ENCODE data around the gene TMEM45A. TPM values are rescaled to one million over a fixed set of nuclear protein-coding genes. Genes with fewer than 3 reads are reported as not detected.
A peak's percentile ranks its signal among the peaks of the same experiment; 100 is the strongest.
"Not testable (repeated sequence)": the region's sequence is repeated elsewhere in the genome, so short reads cannot be mapped to it uniquely, and the experiment has no call there.

Gene TMEM45A
- total RNA-seq, 1 donor from 2014 or later: 13.1 TPM

GRCh38 chr3:100575704-100576103 lies 83.3 kb downstream of the TMEM45A start:
- no peak for DNase-seq (ENCODE audit: low spot score)

DNA sequence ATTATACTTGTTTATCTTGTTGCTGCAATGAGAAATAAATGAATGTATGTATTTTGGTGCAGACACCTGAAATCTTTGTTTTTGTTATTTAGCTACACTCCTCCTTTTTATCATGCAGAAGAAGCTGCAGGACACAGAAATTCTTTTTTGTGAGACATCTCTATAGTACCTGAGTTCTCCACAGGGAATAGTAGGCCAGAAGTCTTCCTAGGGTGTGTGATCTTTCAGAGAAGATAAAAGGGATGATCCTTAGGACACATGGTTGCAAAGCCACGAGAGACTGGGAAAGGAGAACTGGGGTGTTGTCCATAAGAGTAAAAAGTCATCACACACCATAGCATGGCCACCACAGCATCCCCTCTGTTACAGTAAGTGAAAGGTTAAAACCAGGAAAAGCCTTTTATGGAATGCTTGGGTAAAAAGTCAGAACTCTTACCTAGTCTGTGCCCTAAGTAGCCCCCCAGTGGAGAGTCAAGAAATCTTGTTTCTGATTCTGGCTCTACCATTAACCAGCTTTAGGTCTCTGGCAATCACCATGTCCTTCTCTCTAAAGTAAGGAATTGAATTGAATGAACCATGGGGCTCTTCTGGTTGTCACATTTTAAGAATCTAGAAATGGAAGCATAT lies 85.1 kb downstream of the TMEM45A start:
- DNase-seq (ENCODE audit: low spot score): no peak

- no peak for DNase-seq (ENCODE audit: low spot score)
Measured at GRCh38 chr3:100578646-100579045, 86.2 kb downstream of the TMEM45A start.

DNA sequence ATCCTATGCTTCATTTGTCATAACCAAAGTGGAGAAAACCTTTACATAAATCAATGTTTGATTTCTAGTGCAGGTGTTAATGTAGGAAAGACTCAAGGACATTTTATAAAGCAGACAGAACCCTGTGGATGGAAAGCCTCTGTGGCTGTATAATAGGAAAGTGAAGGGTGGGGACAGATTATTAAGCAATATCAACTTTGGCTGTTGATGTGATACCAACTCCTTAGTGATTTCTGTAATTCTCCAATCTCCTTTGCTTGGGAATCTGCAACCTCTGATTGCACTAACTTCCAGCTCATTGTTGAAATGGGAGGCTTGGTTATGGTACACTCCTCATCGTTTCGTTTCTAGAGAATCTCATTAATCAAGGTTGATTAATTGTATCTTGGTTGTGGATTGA lies 87.7 kb downstream of the TMEM45A start:
- DNase-seq (ENCODE audit: low spot score): no peak

DNA sequence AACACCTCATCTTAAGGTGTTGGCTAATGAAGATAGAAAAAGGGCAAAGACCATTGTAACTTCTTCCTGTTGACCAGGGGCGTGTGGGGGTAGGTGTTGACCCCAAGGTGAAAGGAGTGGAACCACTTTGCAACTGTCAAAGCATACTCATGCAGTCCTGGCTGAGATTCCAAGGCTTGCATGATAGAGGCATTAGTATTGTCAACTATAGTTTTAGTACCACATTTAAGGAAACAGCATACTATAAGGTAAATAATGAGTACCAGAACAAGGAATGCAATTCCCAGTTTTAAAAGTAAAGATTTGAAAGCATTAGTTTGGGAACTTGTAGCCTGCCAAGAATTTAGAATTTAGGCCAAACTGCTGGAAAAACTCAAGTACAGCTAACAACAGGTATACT lies 89.2 kb downstream of the TMEM45A start:
- DNase-seq (ENCODE audit: low spot score): no peak

DNA sequence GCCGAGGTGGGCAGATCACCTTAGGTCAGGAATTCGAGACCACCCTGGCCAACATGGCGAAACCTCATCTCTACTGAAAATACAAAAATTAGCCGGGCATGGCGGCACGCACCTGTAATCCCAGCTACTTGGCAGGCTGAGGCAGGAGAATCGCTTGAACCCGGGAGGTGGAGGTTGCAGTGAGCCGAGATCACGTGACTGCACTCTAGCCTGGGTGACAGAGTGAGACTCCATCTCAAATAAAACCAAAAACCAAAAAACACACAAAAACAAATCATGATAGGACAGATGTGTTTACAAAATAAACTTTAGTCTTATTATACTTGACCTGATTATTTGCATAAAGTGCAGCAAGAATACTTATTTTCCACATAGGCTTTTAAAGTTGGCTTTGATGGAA lies 89.7 kb downstream of the TMEM45A start:
- DNase-seq (ENCODE audit: low spot score): not testable (repeated sequence)

DNA sequence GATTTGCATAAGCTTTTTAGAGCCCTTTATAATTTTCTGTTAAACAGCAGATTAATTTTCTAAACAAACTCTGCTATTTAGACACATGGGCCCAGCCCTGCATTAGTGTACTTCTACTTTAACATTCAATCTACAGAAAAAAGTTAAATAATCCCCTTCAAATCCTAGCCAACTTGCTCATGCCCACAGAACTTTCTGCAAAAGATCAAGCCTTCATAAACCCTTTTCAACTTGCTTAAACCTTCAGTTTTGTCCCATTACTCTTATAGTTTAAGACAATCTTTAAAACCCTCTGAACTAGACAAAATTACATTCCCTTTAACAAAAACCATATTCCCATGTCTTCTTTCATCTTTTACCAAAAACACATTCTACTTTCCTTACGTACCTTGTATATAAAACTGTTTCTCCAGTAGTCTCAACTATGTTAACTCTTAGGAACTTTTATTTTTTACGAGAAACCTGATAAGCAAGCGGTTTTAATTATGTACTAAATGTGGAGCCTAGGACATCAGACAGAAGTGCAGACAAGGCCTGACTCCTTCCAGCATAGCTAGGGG lies 91.8 kb downstream of the TMEM45A start:
- DNase-seq (ENCODE audit: low spot score): no peak

DNA sequence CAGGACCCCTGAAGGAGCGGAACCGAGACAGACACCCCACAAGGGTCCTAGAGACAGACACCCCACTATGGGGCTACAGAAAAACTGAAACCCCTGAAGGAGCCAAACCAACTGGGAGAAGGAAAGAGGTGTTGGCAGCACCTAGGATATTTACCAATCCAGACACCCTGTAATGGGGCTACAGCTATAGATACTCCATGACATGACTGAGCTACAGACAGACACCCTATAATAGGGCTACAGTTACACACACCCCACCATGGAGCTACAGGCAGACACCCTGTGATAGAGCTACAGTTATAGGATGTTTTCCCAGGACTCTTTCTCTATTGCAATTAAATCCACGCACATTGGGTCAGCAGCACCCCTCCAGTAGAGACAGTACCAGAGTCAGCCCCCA lies 94.4 kb downstream of the TMEM45A start:
- no peak for DNase-seq (ENCODE audit: low spot score)

- DNase-seq (ENCODE audit: low spot score): no peak
Measured at GRCh38 chr3:100588251-100588650, 95.8 kb downstream of the TMEM45A start.

DNA sequence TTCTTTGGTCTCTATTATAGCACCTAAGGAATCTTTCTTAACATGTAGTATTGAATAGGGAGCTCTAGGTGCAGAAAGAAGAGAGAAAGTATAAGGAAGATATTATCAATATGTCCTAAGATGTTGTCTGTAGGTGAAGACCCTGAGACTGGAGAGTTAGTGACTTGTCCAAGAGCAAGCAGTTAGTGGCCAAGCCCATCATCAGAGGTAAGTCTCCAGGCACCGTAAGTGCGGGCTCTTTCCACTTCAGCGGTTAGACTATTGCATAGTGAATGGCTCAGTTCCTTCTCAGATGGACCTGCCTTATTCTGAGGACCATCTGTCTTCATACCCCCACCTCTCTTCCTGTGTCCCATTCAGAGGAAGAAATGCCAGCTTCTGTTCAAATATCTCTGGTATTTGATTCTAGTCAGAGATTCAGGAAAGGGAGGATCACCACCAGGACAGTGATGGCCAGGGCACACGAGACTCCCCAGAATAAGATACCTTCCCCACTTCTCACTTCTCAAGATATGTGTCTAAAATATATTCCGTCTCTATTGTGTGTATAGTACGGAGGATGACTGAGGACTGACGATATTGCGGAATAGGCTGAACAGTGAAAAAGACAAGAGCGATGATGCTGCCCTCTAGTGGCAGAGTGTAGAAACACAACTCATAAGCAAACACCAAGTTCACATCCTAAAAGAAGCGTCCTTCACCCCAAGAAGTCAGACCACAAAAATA lies 97.9 kb downstream of the TMEM45A start:
- DNase-seq (ENCODE audit: low spot score): peak; percentile 70

DNA sequence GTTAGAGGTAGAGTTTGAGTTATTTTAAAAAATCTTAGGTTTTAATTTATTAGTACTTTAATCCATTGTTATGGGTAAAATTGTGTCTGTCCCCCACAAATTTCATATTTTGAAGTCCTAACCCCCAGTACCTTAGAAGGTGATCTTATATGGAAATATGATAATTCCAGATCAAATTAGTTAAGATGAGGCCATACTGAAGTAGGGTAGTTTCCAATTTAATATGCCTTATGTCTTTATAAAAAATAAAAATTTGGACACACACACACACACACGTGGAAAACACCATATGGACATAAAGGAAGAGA lies 98.4 kb downstream of the TMEM45A start:
- no peak for DNase-seq (ENCODE audit: low spot score)

GRCh38 chr3:100591411-100591810 lies 99.0 kb downstream of the TMEM45A start:
- no peak for DNase-seq (ENCODE audit: low spot score)

DNA sequence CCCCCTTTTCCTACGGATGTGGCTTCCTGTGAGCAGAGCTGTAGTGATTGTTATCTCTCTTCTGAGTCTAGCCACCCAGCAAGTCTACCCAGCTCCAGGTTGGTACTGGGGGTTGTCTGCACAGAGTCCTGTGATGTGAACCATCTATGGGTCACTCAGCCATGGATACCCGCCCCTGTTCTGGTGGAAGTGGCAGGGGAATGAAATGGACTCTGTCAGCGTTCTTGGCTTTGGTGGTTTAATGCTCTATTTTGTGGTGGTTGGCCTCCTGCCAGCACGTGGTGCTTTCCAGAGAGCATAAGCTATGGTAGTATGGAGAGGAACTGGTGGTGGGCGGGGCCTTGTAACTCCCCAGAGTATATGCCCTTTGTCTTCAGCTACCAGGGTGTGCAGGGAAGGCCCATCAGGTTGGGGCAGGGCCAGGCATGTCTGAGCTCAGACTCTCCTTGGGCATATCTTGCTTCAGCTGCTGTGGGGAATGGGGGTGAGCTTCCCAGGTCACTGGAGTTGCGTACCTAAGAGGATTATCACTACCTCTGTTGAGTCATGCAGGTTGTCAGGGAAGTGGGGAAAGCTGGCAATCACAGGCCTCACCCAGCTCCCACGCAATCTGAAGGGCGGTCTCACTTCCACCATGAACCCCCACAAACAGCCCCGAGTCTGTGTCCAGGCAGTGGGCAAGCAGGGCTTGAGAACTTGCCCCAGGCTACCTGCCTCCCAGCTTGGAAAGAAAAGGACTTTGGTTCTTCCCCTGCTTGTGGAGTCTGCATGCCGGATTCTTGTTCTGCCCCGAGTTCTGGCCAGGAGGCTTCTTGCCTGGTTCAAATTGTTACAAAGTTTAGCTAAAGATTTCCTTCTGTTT lies 108.0 kb downstream of the TMEM45A start:
- DNase-seq (ENCODE audit: low spot score): no peak

GRCh38 chr3:100602506-100603444 lies 110.4 kb downstream of the TMEM45A start:
- peak; percentile 33 for DNase-seq (ENCODE audit: low spot score)

DNA sequence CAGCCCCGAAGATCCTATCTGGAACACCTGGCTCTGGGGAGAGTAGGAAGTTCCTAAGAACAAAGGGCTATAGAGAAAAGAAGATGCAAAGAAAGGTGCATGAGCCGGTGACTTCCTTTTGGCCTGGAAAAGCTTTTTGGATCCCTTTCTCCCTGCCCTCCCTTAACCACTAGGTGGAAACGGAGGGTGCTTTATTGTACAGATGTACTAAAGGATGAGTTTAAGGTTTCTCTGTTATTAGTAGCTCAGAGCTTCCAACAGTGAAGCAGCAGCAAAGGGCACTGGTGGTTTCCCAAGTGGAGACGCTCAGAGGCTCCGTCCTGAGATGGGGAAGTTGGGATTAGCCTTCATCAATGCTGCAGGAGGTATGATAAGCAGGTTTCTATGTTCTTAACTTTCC lies 111.0 kb downstream of the TMEM45A start:
- no peak for DNase-seq (ENCODE audit: low spot score)

GRCh38 chr3:100605358-100605757 lies 112.9 kb downstream of the TMEM45A start:
- DNase-seq (ENCODE audit: low spot score): no peak

GRCh38 chr3:100606894-100607512 lies 114.6 kb downstream of the TMEM45A start:
- no peak for DNase-seq (ENCODE audit: low spot score)

- no peak for DNase-seq (ENCODE audit: low spot score)
Measured at GRCh38 chr3:100609305-100609704, 116.9 kb downstream of the TMEM45A start, which contains the start of gene ADGRG7. TSS of gene ADGRG7 (plus strand) at chr3:100609601. CDS start at chr3:100609857, 256 bp downstream.

- no peak for DNase-seq (ENCODE audit: low spot score)
Measured at GRCh38 chr3:100609963-100610362, 117.5 kb downstream of the TMEM45A start.

GRCh38 chr3:100611221-100611620 lies 118.8 kb downstream of the TMEM45A start:
- DNase-seq (ENCODE audit: low spot score): no peak

Measured in mucosa of gallbladder (tissue), 1 donor.